Endothelial cell (in vitro differentiated cells): ENCODE measurements around the gene IL1RAPL1. TPM values are rescaled to one million over a fixed set of nuclear protein-coding genes. Genes with fewer than 3 reads are reported as not detected.

ENCODE experiments used
- DNase-seq: peaks from one replicate; pipeline ENCODE4 v3.0.0; 2021; ENCODE audit warnings: low spot score
- H3K27ac Mint-ChIP-seq: one replicate; pipeline ENCODE4 v1.8.0; 2021; ENCODE audit warnings: mixed read lengths, inconsistent platforms; ENCODE audit not compliant: unreplicated experiment
- H3K27me3 Mint-ChIP-seq: one replicate; pipeline ENCODE4 v1.8.0; 2021; ENCODE audit warnings: mild to moderate bottlenecking, moderate library complexity, mixed read lengths, inconsistent platforms; ENCODE audit not compliant: unreplicated experiment
- H3K36me3 Mint-ChIP-seq: one replicate; pipeline ENCODE4 v1.8.0; 2021; ENCODE audit warnings: mild to moderate bottlenecking, low read depth, mixed read lengths, inconsistent platforms; ENCODE audit not compliant: unreplicated experiment
- H3K4me1 Mint-ChIP-seq: one replicate; pipeline ENCODE4 v1.8.0; 2021; ENCODE audit warnings: mild to moderate bottlenecking, mixed read lengths, inconsistent platforms; ENCODE audit not compliant: unreplicated experiment
- H3K4me3 Mint-ChIP-seq: one replicate; pipeline ENCODE4 v1.8.0; 2021; ENCODE audit warnings: mild to moderate bottlenecking, mixed read lengths, inconsistent platforms; ENCODE audit not compliant: unreplicated experiment
- H3K9me3 Mint-ChIP-seq: one replicate; pipeline ENCODE4 v1.8.0; 2021; ENCODE audit warnings: mixed read lengths, inconsistent platforms; ENCODE audit not compliant: unreplicated experiment
- CTCF ChIP-seq: fragments of 200-600 bp; sonication (generic); IDR thresholded peaks from one replicate; pipeline ENCODE4 v1.5.0; 2021; ENCODE audit warnings: antibody characterized with exemption; ENCODE audit not compliant: unreplicated experiment
- total RNA-seq: library from RNA; stranded (reverse); fragmentation: NEBNext Ultra II Directional; extraction: Animal tissue kit (Norgen Biotek cat#: 25700); gene quantifications from one replicate; pipeline ENCODE4 v1.2.1, GENCODE V29; 2021; ENCODE audit not compliant: unreplicated experiment

The IL1RAPL1 gene
- total RNA-seq, 1 donor from 2014 or later = 0.18 TPM

- no peak for TF ChIP-seq CTCF
- H3K4me1 Mint-ChIP-seq = no peaks in the 10 kb centered on the region
- H3K27ac Mint-ChIP-seq = no peak overlapping the region
- no peaks in the 10 kb centered on the region for H3K36me3 Mint-ChIP-seq
- H3K27me3 Mint-ChIP-seq = no peaks in the 10 kb centered on the region
- DNase-seq = no peak
- no peaks in the 10 kb centered on the region for H3K9me3 Mint-ChIP-seq
- no peak overlapping the region for H3K4me3 Mint-ChIP-seq
Measured at GRCh38 chrX:28668303-28668702, 81.1 kb downstream of the IL1RAPL1 start.

GRCh38 chrX:28668957-28669356 lies 81.7 kb downstream of the IL1RAPL1 start:
- no peak for DNase-seq
- no peak overlapping the region for H3K4me3 Mint-ChIP-seq
- no peaks in the 10 kb centered on the region for H3K27me3 Mint-ChIP-seq
- no peaks in the 10 kb centered on the region for H3K36me3 Mint-ChIP-seq
- no peaks in the 10 kb centered on the region for H3K9me3 Mint-ChIP-seq
- TF ChIP-seq CTCF = no peak
- H3K4me1 Mint-ChIP-seq = no peaks in the 10 kb centered on the region
- H3K27ac Mint-ChIP-seq = no peak overlapping the region

- Mint-ChIP-seq H3K4me1 (no peaks in the 10 kb centered on the region), H3K27ac (no peak overlapping the region), H3K36me3 (no peaks in the 10 kb centered on the region), H3K9me3 (no peaks in the 10 kb centered on the region), H3K4me3 (no peak overlapping the region), H3K27me3 (no peaks in the 10 kb centered on the region)
- no peak for TF ChIP-seq CTCF
- no peak for DNase-seq
Measured at GRCh38 chrX:28670074-28670473, 82.8 kb downstream of the IL1RAPL1 start.

- Mint-ChIP-seq H3K27me3 (no peaks in the 10 kb centered on the region), H3K4me1 (no peaks in the 10 kb centered on the region), H3K9me3 (no peaks in the 10 kb centered on the region), H3K4me3 (no peak overlapping the region), H3K36me3 (no peaks in the 10 kb centered on the region), H3K27ac (no peak overlapping the region)
- no peak for DNase-seq
- no peak for TF ChIP-seq CTCF
Measured at GRCh38 chrX:28675173-28675572, 87.9 kb downstream of the IL1RAPL1 start.

GRCh38 chrX:28693101-28693500 lies 105.9 kb downstream of the IL1RAPL1 start:
- no peak for TF ChIP-seq CTCF
- peaks cover 3% of the 10 kb centered on the region for H3K4me1 Mint-ChIP-seq
- H3K27ac Mint-ChIP-seq = no peak overlapping the region
- H3K36me3 Mint-ChIP-seq = no peaks in the 10 kb centered on the region
- no peaks in the 10 kb centered on the region for H3K9me3 Mint-ChIP-seq
- no peak for DNase-seq
- H3K27me3 Mint-ChIP-seq = no peaks in the 10 kb centered on the region
- H3K4me3 Mint-ChIP-seq = no peak overlapping the region
